SK-N-SH treated with all-trans-retinoic acid at 6 μM for 48 hours (cell line): ENCODE data around the gene TRIM13.

Experiments
- ATAC-seq: fragments of 200-7000 bp; cut with Tn5 transposase; 3 replicates; pipeline ENCODE4 v1.9.1; 2020; ENCODE audit warnings: mild to moderate bottlenecking, moderate library complexity
- ARNTL ChIP-seq: fragments of 450-650 bp; formaldehyde crosslinking; IDR thresholded peaks from 2 replicates; pipeline ENCODE4 v1.5.0; 2020; ENCODE audit warnings: low read depth, mild to moderate bottlenecking, moderate library complexity, borderline replicate concordance
- BACH2 ChIP-seq: fragments of 250-450 bp; sonication (Bioruptor Pico); IDR thresholded peaks from 2 replicates; pipeline ENCODE4 v1.9.0; 2021; ENCODE audit warnings: mild to moderate bottlenecking, borderline replicate concordance
- CREB5 ChIP-seq: fragments of 250-450 bp; sonication (Bioruptor Pico); IDR thresholded peaks from 2 replicates; pipeline ENCODE4 v1.5.1; 2020; ENCODE audit warnings: low read depth, mild to moderate bottlenecking, moderate library complexity
- CSDC2 ChIP-seq: fragments of 250-450 bp; sonication (Bioruptor Pico); IDR thresholded peaks from 2 replicates; pipeline ENCODE4 v1.5.0; 2020; ENCODE audit warnings: mild to moderate bottlenecking, moderate library complexity
- ESRRG ChIP-seq: fragments of 250-450 bp; sonication (Bioruptor Pico); IDR thresholded peaks from 2 replicates; pipeline ENCODE4 v1.6.1; 2021; ENCODE audit warnings: mild to moderate bottlenecking
- GLIS3 ChIP-seq: fragments of 250-450 bp; sonication (Bioruptor Pico); IDR thresholded peaks from 2 replicates; pipeline ENCODE4 v1.5.0; 2020; ENCODE audit warnings: mild to moderate bottlenecking, moderate library complexity
- OSR1 ChIP-seq: fragments of 250-450 bp; sonication (Bioruptor Pico); IDR thresholded peaks from 2 replicates; pipeline ENCODE4 v1.8.0; 2022; ENCODE audit warnings: moderate library complexity, mild to moderate bottlenecking, inconsistent platforms
- PATZ1 ChIP-seq: fragments of 250-450 bp; sonication (Bioruptor Pico); IDR thresholded peaks from 2 replicates; pipeline ENCODE4 v1.8.0; 2020; ENCODE audit warnings: mild to moderate bottlenecking, moderate library complexity, borderline replicate concordance
- PPARA ChIP-seq: fragments of 250-450 bp; sonication (Bioruptor Pico); IDR thresholded peaks from 2 replicates; pipeline ENCODE4 v1.5.0; 2020; ENCODE audit warnings: mild to moderate bottlenecking, borderline replicate concordance
- RARB ChIP-seq: fragments of 250-450 bp; sonication (Bioruptor Pico); IDR thresholded peaks from 2 replicates; pipeline ENCODE4 v1.8.0; 2021; ENCODE audit warnings: mild to moderate bottlenecking, moderate library complexity
- SNAI2 ChIP-seq: fragments of 250-450 bp; sonication (Bioruptor Pico); IDR thresholded peaks from 2 replicates; pipeline ENCODE4 v1.5.0; 2020; ENCODE audit warnings: mild to moderate bottlenecking, moderate library complexity
- TCF4 ChIP-seq: fragments of 250-450 bp; sonication (Bioruptor Pico); IDR thresholded peaks from 2 replicates; pipeline ENCODE4 v1.8.0; 2021; ENCODE audit warnings: mild to moderate bottlenecking, moderate library complexity, borderline replicate concordance
- TOX ChIP-seq: fragments of 250-450 bp; sonication (Bioruptor Pico); IDR thresholded peaks from 2 replicates; pipeline ENCODE4 v1.8.0; 2021; ENCODE audit warnings: mild to moderate bottlenecking, moderate library complexity, borderline replicate concordance
- ZC3H10 ChIP-seq: fragments of 250-450 bp; sonication (Bioruptor Pico); IDR thresholded peaks from 2 replicates; pipeline ENCODE4 v1.5.1; 2021; ENCODE audit warnings: mild to moderate bottlenecking, moderate library complexity
- ZFP3 ChIP-seq: fragments of 250-450 bp; sonication (Bioruptor Pico); IDR thresholded peaks from 2 replicates; pipeline ENCODE4 v1.5.0; 2020; ENCODE audit warnings: mild to moderate bottlenecking, moderate library complexity
- ZFP30 ChIP-seq: fragments of 450-650 bp; formaldehyde crosslinking; IDR thresholded peaks from 2 replicates; pipeline ENCODE4 v1.5.0; 2022; ENCODE audit warnings: mild to moderate bottlenecking, moderate library complexity
- ZNF565 ChIP-seq: fragments of 450-650 bp; formaldehyde crosslinking; conservative IDR thresholded peaks from 2 replicates; pipeline ENCODE4 v1.5.0; 2020; ENCODE audit warnings: low read depth, mild to moderate bottlenecking, moderate library complexity
- ZNF70 ChIP-seq: fragments of 450-650 bp; formaldehyde crosslinking; IDR thresholded peaks from 2 replicates; pipeline ENCODE4 v1.5.0; 2020; ENCODE audit warnings: mild to moderate bottlenecking, moderate library complexity
- ZNF8 ChIP-seq: fragments of 450-650 bp; formaldehyde crosslinking; IDR thresholded peaks from 2 replicates; pipeline ENCODE4 v1.5.0; 2020; ENCODE audit warnings: mild to moderate bottlenecking, moderate library complexity
- TF ChIP-seq, protein P1 (sequence below): fragments of 250-450 bp; sonication (Bioruptor Pico); IDR thresholded peaks from 2 replicates; pipeline ENCODE4 v1.5.1; 2021; ENCODE audit warnings: mild to moderate bottlenecking, moderate library complexity
- TF ChIP-seq, protein P2 (sequence below): fragments of 250-450 bp; sonication (Bioruptor Pico); IDR thresholded peaks from 2 replicates; pipeline ENCODE4 v1.5.0; 2020; ENCODE audit warnings: mild to moderate bottlenecking, moderate library complexity

TRIM13 gene

DNA sequence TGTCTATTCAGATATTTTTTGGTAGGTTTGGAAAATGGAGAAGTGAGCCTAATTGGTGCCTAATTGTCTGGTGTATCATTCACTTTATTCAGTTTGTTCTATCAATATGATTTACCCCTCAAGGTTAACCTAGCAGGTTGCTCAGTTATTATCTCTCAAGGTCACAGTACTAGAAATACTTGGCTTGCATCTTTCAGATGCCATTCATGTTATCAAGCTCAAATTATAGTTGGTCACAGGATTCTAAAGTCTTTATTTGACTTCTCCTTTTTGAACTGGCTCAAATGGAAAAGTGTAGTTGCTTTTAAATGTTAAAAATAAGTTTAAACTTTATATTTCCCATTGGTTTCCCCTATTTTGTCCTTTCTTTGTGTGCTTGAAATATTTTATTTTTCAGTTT lies 21.0 kb downstream of the TRIM13 start:
- TF ChIP-seq TCF4 (CRISPR knock-in tag) (no peak), PPARA (no peak), ESRRG (CRISPR knock-in tag) (no peak), ARNTL (CRISPR knock-in tag) (no peak), PATZ1 (CRISPR knock-in tag) (no peak), ZNF70 (CRISPR knock-in tag) (no peak)
- TF ChIP-seq, protein P1, sequence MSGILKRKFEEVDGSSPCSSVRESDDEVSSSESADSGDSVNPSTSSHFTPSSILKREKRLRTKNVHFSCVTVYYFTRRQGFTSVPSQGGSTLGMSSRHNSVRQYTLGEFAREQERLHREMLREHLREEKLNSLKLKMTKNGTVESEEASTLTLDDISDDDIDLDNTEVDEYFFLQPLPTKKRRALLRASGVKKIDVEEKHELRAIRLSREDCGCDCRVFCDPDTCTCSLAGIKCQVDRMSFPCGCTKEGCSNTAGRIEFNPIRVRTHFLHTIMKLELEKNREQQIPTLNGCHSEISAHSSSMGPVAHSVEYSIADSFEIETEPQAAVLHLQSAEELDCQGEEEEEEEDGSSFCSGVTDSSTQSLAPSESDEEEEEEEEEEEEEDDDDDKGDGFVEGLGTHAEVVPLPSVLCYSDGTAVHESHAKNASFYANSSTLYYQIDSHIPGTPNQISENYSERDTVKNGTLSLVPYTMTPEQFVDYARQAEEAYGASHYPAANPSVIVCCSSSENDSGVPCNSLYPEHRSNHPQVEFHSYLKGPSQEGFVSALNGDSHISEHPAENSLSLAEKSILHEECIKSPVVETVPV (CRISPR knock-in tag) = no peak
- 0 out of 3 replicates have a peak, but pooled peaks have one; percentile 18 for ATAC-seq

- TF ChIP-seq ZC3H10 (no peak), ZFP30 (CRISPR knock-in tag) (no peak), ZNF565 (no peak), RARB (CRISPR knock-in tag) (no peak), PPARA (no peak), CREB5 (no peak), GLIS3 (CRISPR knock-in tag) (no peak)
- TF ChIP-seq, all 23 proteins: peak for 0
- ATAC-seq = peak; percentile 66
Measured at GRCh38 chr13:50025436-50025835, 28.6 kb downstream of the TRIM13 start.

- no peak for ATAC-seq
- no peak for TF ChIP-seq ZNF8 (CRISPR knock-in tag)
- no peak for TF ChIP-seq ESRRG (CRISPR knock-in tag)
- TF ChIP-seq SNAI2 = no peak
- TF ChIP-seq ZNF565 = no peak
- TF ChIP-seq TCF4 (CRISPR knock-in tag) = no peak
- no peak for TF ChIP-seq OSR1 (CRISPR knock-in tag)
- no peak for TF ChIP-seq PATZ1 (CRISPR knock-in tag)
- TF ChIP-seq, protein P2, sequence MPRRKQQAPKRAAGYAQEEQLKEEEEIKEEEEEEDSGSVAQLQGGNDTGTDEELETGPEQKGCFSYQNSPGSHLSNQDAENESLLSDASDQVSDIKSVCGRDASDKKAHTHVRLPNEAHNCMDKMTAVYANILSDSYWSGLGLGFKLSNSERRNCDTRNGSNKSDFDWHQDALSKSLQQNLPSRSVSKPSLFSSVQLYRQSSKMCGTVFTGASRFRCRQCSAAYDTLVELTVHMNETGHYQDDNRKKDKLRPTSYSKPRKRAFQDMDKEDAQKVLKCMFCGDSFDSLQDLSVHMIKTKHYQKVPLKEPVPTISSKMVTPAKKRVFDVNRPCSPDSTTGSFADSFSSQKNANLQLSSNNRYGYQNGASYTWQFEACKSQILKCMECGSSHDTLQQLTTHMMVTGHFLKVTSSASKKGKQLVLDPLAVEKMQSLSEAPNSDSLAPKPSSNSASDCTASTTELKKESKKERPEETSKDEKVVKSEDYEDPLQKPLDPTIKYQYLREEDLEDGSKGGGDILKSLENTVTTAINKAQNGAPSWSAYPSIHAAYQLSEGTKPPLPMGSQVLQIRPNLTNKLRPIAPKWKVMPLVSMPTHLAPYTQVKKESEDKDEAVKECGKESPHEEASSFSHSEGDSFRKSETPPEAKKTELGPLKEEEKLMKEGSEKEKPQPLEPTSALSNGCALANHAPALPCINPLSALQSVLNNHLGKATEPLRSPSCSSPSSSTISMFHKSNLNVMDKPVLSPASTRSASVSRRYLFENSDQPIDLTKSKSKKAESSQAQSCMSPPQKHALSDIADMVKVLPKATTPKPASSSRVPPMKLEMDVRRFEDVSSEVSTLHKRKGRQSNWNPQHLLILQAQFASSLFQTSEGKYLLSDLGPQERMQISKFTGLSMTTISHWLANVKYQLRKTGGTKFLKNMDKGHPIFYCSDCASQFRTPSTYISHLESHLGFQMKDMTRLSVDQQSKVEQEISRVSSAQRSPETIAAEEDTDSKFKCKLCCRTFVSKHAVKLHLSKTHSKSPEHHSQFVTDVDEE = no peak
- no peak for TF ChIP-seq GLIS3 (CRISPR knock-in tag)
- no peak for TF ChIP-seq BACH2 (CRISPR knock-in tag)
- no peak for TF ChIP-seq ZFP3 (CRISPR knock-in tag)
- no peak for TF ChIP-seq ARNTL (CRISPR knock-in tag)
- TF ChIP-seq PPARA = no peak
- TF ChIP-seq ZNF70 (CRISPR knock-in tag) = no peak
- TF ChIP-seq RARB (CRISPR knock-in tag) = no peak
- TF ChIP-seq ZFP30 (CRISPR knock-in tag) = no peak
- no peak for TF ChIP-seq TOX (CRISPR knock-in tag)
- TF ChIP-seq ZC3H10 = no peak
- TF ChIP-seq CSDC2 = no peak
Measured at GRCh38 chr13:50026788-50027473, 30.1 kb downstream of the TRIM13 start.
